Mesangial cell (primary cell): ENCODE results near the gene MICAL3. TPM values are rescaled to one million over a fixed set of nuclear protein-coding genes. Genes with fewer than 3 reads are reported as not detected.

Experiments used
- total RNA-seq: library from RNA; depleted of rRNA; stranded (reverse); fragments of >200 nt; gene quantifications from 2 replicates; pipeline ENCODE4 v1.2.3, GENCODE V29; 2015

MICAL3 gene, protein sequence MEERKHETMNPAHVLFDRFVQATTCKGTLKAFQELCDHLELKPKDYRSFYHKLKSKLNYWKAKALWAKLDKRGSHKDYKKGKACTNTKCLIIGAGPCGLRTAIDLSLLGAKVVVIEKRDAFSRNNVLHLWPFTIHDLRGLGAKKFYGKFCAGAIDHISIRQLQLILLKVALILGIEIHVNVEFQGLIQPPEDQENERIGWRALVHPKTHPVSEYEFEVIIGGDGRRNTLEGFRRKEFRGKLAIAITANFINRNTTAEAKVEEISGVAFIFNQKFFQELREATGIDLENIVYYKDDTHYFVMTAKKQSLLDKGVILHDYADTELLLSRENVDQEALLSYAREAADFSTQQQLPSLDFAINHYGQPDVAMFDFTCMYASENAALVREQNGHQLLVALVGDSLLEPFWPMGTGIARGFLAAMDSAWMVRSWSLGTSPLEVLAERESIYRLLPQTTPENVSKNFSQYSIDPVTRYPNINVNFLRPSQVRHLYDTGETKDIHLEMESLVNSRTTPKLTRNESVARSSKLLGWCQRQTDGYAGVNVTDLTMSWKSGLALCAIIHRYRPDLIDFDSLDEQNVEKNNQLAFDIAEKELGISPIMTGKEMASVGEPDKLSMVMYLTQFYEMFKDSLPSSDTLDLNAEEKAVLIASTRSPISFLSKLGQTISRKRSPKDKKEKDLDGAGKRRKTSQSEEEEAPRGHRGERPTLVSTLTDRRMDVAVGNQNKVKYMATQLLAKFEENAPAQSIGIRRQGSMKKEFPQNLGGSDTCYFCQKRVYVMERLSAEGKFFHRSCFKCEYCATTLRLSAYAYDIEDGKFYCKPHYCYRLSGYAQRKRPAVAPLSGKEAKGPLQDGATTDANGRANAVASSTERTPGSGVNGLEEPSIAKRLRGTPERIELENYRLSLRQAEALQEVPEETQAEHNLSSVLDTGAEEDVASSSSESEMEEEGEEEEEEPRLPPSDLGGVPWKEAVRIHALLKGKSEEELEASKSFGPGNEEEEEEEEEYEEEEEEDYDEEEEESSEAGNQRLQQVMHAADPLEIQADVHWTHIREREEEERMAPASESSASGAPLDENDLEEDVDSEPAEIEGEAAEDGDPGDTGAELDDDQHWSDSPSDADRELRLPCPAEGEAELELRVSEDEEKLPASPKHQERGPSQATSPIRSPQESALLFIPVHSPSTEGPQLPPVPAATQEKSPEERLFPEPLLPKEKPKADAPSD (N-terminal part only)
- 34.9 and 38.8 TPM in 2 replicates for total RNA-seq

DNA sequence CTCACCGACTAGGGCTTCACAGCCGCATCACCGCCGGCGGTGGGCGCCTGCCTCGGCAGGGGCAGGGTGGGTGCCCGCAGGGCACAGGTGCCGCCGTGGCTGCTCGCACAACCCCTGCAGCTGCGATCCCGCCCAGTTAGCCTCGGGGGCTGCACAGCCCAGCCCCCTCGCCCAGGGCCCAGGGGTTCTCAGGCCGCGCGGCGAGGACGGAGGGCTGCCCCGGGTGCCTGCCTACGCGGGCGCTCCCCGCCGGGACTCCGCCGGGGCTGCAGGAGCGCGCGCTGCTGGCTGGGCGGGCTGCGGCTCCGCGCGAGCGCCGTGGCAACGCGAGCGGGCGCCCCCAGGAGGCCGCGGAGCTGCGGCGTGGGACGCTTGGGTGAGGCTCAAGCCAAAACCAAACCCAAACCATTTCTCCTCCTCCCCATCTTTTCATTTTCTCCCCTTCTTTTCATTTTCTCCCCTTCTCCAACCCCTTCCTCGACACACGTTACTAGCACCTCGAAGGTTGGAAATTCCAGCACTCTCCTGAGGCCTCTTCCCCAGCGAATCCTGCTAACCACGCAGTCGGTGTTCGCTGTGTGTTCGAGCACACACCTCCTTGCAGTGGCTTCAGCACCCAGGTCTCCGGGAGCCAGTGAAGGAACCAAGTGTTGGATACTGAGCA is at the start of gene MICAL3:
MICAL3 (minus strand) TSS at position 286 of the 664 bp plus-strand sequence. CDS start 117,749 bp downstream, outside the sequence.

GRCh38 chr22:17774206-17774925 is 250.0 kb downstream of the MICAL3 start, which contains the start of gene BID:
Gene BID (minus strand): TSS chr22:17774469. CDS start chr22:17750116, 24,353 bp downstream.

Other genes with a start within 250 kb of the MICAL3 start
- gene PEX26, start 53.4 kb upstream of the MICAL3 start, total RNA-seq = 37.6 and 38.3 TPM in 2 replicates
- gene TUBA8, start 86.2 kb upstream of the MICAL3 start, total RNA-seq = 0.25 TPM in 1 of 2 replicates, not detected in the other
- 3.5 and 3.7 TPM in 2 replicates for gene USP18, start 125.6 kb upstream of the MICAL3 start, total RNA-seq